ENCODE results near the gene SLC36A2. TPM values are rescaled to one million over a fixed set of nuclear protein-coding genes. Genes with fewer than 3 reads are reported as not detected.

Gene SLC36A2
- total RNA-seq, 1 donor = not detected

GRCh38 chr5:151345808-151346478 lies 1.4 kb downstream of the SLC36A2 start:
- no peak overlapping the region for H3K4me3 ChIP-seq (ENCODE audit: low read length)

GRCh38 chr5:151345187-151345807 lies 2.1 kb downstream of the SLC36A2 start:
- no peaks in the 10 kb centered on the region for H3K9me3 ChIP-seq (ENCODE audit: low read depth, low read length)
- no peak overlapping the region for H3K4me3 ChIP-seq (ENCODE audit: low read length)
- no peaks in the 10 kb centered on the region for H3K4me1 ChIP-seq (ENCODE audit: insufficient read depth, low read length)
- peaks cover 24% of the 10 kb centered on the region for H3K27me3 ChIP-seq (ENCODE audit: insufficient read depth, low read length)

More at GRCh38 chr5:151345808-151346478, 1.4 kb downstream of the SLC36A2 start:
- Histone ChIP-seq H3K27me3 (ENCODE audit: insufficient read depth, low read length) (peaks cover 24% of the 10 kb centered on the region), H3K4me1 (ENCODE audit: insufficient read depth, low read length) (no peaks in the 10 kb centered on the region), H3K9me3 (ENCODE audit: low read depth, low read length) (no peaks in the 10 kb centered on the region)

GRCh38 chr5:151344088-151344487 lies 3.3 kb downstream of the SLC36A2 start:
- H3K27me3 ChIP-seq (ENCODE audit: insufficient read depth, low read length) = peaks cover 24% of the 10 kb centered on the region
- H3K4me3 ChIP-seq (ENCODE audit: low read length) = no peak overlapping the region
- H3K9me3 ChIP-seq (ENCODE audit: low read depth, low read length) = no peaks in the 10 kb centered on the region
- no peaks in the 10 kb centered on the region for H3K4me1 ChIP-seq (ENCODE audit: insufficient read depth, low read length)

DNA sequence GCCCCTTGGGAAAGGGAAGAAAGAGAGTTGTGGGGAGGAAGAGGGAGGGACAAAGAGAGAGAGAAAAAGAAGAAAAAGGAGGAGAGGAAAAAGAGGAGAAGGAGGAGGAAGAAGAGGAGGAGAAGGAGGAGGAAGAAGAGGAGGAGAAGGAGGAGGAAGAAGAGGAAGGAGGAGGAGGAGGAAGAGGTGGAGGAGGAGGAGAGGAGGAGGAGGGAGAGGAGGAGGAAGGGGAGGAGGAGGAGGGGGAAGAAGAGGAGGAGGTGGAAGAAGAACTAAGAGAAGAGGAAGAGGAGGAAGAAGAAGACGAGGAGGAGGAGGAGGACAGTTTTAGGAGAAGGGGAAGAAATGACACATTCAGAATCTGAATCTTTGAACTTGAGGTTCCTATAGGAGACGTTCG lies 7.4 kb downstream of the SLC36A2 start:
- H3K4me3 ChIP-seq (ENCODE audit: low read length) = no peak overlapping the region
- no peaks in the 10 kb centered on the region for H3K9me3 ChIP-seq (ENCODE audit: low read depth, low read length)
- H3K4me1 ChIP-seq (ENCODE audit: insufficient read depth, low read length) = no peaks in the 10 kb centered on the region
- peaks cover 6% of the 10 kb centered on the region for H3K27me3 ChIP-seq (ENCODE audit: insufficient read depth, low read length)

- H3K9me3 ChIP-seq (ENCODE audit: low read depth, low read length) = no peaks in the 10 kb centered on the region
- H3K27me3 ChIP-seq (ENCODE audit: insufficient read depth, low read length) = peaks cover 5% of the 10 kb centered on the region
- no peak overlapping the region for H3K4me3 ChIP-seq (ENCODE audit: low read length)
- no peaks in the 10 kb centered on the region for H3K4me1 ChIP-seq (ENCODE audit: insufficient read depth, low read length)
These were observed 8.6 kb downstream of the SLC36A2 start for GRCh38 chr5:151338734-151339133.

- Histone ChIP-seq H3K27me3 (ENCODE audit: insufficient read depth, low read length) (no peaks in the 10 kb centered on the region), H3K4me1 (ENCODE audit: insufficient read depth, low read length) (peaks cover 7% of the 10 kb centered on the region), H3K4me3 (ENCODE audit: low read length) (no peak overlapping the region), H3K9me3 (ENCODE audit: low read depth, low read length) (no peaks in the 10 kb centered on the region)
These were observed 14.5 kb downstream of the SLC36A2 start for GRCh38 chr5:151332857-151333256.

GRCh38 chr5:151328734-151329133 lies 18.6 kb downstream of the SLC36A2 start:
- peaks cover 10% of the 10 kb centered on the region for H3K4me1 ChIP-seq (ENCODE audit: insufficient read depth, low read length)
- H3K9me3 ChIP-seq (ENCODE audit: low read depth, low read length) = no peaks in the 10 kb centered on the region
- no peaks in the 10 kb centered on the region for H3K27me3 ChIP-seq (ENCODE audit: insufficient read depth, low read length)
- H3K4me3 ChIP-seq (ENCODE audit: low read length) = no peak overlapping the region

GRCh38 chr5:151327585-151327984 lies 19.8 kb downstream of the SLC36A2 start:
- Histone ChIP-seq H3K4me1 (ENCODE audit: insufficient read depth, low read length) (peaks cover 10% of the 10 kb centered on the region), H3K9me3 (ENCODE audit: low read depth, low read length) (no peaks in the 10 kb centered on the region), H3K4me3 (ENCODE audit: low read length) (no peak overlapping the region), H3K27me3 (ENCODE audit: insufficient read depth, low read length) (no peaks in the 10 kb centered on the region)

DNA sequence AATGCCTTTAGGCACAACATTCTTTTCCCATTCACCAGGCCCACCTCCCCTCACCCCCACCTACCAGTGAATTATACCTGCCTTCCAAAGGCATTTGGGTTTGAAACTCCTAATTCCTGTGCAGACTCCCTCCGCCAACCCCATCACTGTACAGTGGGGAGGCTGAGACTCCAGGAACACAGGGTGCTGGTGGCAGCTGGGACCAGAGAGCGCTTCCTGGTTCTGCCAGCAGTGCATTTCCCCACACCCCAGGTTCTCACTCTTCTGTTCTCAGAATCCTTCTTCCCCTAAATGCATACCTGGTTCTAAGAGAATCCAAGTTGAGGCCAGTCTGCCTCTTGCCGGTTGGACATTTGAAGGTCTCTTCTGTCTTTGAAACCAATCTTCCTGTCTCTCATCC lies 21.1 kb downstream of the SLC36A2 start:
- H3K9me3 ChIP-seq (ENCODE audit: low read depth, low read length) = no peaks in the 10 kb centered on the region
- H3K4me3 ChIP-seq (ENCODE audit: low read length) = no peak overlapping the region
- no peaks in the 10 kb centered on the region for H3K27me3 ChIP-seq (ENCODE audit: insufficient read depth, low read length)
- H3K4me1 ChIP-seq (ENCODE audit: insufficient read depth, low read length) = peaks cover 10% of the 10 kb centered on the region

DNA sequence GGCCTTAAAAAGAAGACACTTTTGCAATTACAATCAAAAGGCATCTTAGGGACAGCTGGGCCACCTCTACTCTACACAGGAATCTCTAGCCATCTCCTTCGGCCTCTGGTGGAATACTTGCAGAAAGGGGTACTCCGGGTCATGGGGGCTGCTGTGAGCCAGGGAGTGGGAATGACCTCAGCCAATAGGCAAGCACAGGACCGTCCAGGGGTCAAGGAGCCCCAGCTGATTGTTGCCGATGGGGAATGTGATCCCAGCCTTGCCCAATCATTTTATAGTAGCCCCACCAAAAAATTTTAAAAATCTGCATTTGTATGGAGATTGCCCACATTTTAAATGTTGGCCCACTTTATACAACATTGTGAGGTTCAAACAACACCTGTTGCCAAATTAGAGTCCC lies 26.9 kb downstream of the SLC36A2 start:
- Histone ChIP-seq H3K9me3 (ENCODE audit: low read depth, low read length) (no peaks in the 10 kb centered on the region), H3K4me3 (ENCODE audit: low read length) (no peak overlapping the region), H3K4me1 (ENCODE audit: insufficient read depth, low read length) (no peaks in the 10 kb centered on the region), H3K27me3 (ENCODE audit: insufficient read depth, low read length) (no peaks in the 10 kb centered on the region)

DNA sequence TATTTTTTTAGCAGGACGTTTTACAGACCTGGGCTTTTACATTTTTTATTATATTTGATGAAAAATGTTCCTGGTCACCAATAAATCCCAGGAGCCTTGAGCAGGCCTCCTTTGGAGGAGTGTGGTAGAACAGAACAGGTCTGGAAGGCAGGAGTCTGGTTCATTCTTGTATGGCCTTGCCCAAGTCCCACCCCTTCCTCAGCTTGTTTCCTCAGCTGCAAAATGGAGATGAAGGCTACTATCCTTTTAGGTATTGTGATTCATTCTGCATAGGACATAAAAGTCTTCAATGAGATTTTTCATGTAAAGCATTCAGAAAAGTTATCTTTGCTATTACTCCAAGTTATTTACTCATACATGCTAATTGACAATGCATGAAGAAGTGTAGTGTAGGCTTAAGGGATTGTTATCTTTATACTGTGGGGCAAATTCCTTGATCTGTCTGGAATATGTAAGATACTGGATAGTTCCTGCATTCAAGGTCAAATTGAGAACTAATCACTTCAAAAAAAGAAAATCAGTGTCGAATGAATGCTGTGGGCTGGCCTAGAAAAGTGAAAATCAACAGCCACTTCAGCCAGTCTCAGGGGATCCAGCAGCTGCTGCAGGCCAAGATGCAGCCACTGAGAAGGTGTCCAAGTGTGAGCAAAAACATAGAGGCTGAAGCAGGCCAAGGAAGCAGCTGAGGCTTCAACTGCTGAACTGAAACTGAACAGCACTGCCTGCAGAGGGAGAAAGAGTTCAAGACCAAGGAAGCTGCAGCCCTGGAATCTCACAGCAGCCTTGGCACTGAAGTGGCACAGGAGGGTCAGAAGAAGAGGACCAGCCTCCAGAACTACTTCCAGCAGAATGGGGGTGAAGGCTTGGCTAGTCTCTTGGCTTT lies 28.3 kb downstream of the SLC36A2 start:
- Histone ChIP-seq H3K4me1 (ENCODE audit: insufficient read depth, low read length) (no peaks in the 10 kb centered on the region), H3K4me3 (ENCODE audit: low read length) (no peak overlapping the region), H3K27me3 (ENCODE audit: insufficient read depth, low read length) (no peaks in the 10 kb centered on the region), H3K9me3 (ENCODE audit: low read depth, low read length) (no peaks in the 10 kb centered on the region)

GRCh38 chr5:151317871-151318270 lies 29.5 kb downstream of the SLC36A2 start:
- H3K9me3 ChIP-seq (ENCODE audit: low read depth, low read length) = no peaks in the 10 kb centered on the region
- no peak overlapping the region for H3K4me3 ChIP-seq (ENCODE audit: low read length)
- H3K27me3 ChIP-seq (ENCODE audit: insufficient read depth, low read length) = no peaks in the 10 kb centered on the region
- no peaks in the 10 kb centered on the region for H3K4me1 ChIP-seq (ENCODE audit: insufficient read depth, low read length)

DNA sequence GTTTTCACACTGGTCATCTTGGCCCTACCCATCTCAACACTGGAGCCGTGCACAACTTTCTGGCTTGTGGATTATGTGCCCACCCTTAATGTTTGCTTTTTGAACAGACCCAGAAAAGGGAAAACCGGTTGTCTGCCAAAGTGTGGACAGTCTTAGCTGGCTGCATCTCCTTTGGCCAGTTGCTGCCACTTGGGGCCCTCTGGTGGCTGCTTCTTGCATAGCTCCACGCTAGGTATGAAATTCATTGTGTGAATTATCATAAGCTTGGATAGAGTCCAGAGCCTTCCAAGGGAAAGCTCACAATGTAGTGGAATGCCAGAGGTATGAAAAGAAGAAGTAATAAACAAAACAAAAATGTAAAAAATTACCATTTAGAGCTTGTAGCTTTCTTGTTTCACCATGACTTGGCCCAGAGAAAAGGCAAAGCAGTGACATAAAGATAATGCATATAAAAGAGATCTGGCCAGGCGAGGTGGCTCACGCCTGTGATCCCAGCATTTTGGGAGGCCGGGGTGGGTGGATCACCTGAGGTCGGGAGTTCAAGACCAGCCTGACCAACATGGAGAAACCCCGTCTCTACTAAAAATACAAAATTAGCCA lies 31.3 kb downstream of the SLC36A2 start:
- Histone ChIP-seq H3K4me1 (ENCODE audit: insufficient read depth, low read length) (no peaks in the 10 kb centered on the region), H3K9me3 (ENCODE audit: low read depth, low read length) (no peaks in the 10 kb centered on the region), H3K27me3 (ENCODE audit: insufficient read depth, low read length) (no peaks in the 10 kb centered on the region), H3K4me3 (ENCODE audit: low read length) (no peak overlapping the region)

DNA sequence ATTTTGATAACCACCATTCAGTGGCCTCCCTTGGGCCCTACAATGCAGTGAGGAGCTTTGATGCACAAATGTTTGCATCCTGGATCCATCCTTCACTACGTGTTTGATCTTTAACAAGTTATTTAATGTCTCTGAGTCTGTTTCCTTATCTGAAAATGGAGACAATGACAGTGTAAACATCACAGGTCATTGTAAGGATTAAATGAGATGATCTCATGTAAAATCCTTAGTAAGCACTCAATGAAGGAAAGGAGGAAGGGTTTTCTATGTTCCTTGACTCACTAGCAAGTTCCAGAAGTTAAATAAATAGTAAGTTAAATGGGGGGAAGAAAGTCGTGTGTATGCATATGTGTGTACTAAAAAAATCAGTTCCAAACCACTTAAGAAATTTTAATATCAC lies 34.0 kb downstream of the SLC36A2 start:
- H3K4me3 ChIP-seq (ENCODE audit: low read length) = no peak overlapping the region
- no peaks in the 10 kb centered on the region for H3K9me3 ChIP-seq (ENCODE audit: low read depth, low read length)
- no peaks in the 10 kb centered on the region for H3K27me3 ChIP-seq (ENCODE audit: insufficient read depth, low read length)
- H3K4me1 ChIP-seq (ENCODE audit: insufficient read depth, low read length) = no peaks in the 10 kb centered on the region

DNA sequence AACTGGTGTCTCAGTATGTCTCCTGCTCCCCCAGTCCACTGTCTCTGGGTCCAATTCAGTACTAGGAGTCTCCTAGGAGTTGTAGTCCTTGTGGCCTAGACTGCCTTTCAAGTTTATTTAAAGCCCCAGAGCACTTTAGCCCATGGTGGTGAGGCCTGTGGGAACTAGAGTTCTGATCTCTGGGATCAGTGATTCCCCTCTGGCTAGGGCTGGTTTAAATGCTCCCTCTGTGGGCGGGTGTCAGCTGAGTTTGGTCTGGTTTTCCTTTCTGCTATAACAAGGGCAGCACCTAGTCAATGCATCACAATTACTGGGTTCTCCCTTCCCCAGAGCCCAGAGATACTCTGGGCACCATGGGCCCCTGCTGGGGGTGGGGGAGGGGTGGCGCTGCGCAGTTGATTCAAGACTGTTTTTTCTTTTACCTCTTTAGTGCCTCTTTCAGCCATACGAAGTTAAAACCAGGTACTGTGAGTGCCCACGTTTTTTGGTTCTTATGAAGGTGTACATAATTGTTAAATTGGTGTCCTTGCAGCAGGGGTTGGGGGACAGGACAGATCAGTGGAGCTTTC lies 34.5 kb downstream of the SLC36A2 start:
- Histone ChIP-seq H3K9me3 (ENCODE audit: low read depth, low read length) (no peaks in the 10 kb centered on the region), H3K4me3 (ENCODE audit: low read length) (no peak overlapping the region), H3K4me1 (ENCODE audit: insufficient read depth, low read length) (no peaks in the 10 kb centered on the region)

More for the DNA sequence above, 34.5 kb downstream of the SLC36A2 start:
- H3K27me3 ChIP-seq (ENCODE audit: insufficient read depth, low read length) = no peaks in the 10 kb centered on the region
